Common myeloid progenitor, CD34-positive (primary cell): ENCODE data around the gene HOXB5.

ENCODE experiments used
- CTCF ChIA-PET: fragments of 350-600 bp; sonication (Branson Sonifier 250); formaldehyde crosslinking; loops from one replicate; lab custom pipeline; 2021; ENCODE audit warnings: antibody characterized with exemption; lab: Charles Lee
- POLR2A ChIA-PET: fragments of 350-600 bp; sonication (Branson Sonifier 250); formaldehyde crosslinking; loops from one replicate; lab custom pipeline; 2021; ENCODE audit warnings: antibody characterized with exemption; lab: Charles Lee
- DNase-seq, 3 donors: peaks; one replicate each; pipeline versions ENCODE4 v3.0.0 to v3.0.0-alpha.2; 2013
- H3K27ac ChIP-seq, 2 experiments: 1 replicate in 1 of 2; 2 replicates in 1 of 2; pipeline ENCODE4 v1.7.0; 2013; ENCODE audit warnings: inconsistent platforms in 2 of 2, low read length in 2 of 2, mild to moderate bottlenecking in 2 of 2, low read depth in 1 of 2, moderate library complexity in 1 of 2; ENCODE audit not compliant: severe bottlenecking in 2 of 2, insufficient read depth in 1 of 2, poor library complexity in 1 of 2
- H3K27me3 ChIP-seq, 5 experiments: replicated peaks in 2 of 5; 1 replicate in 3 of 5; 2 replicates in 2 of 5; pipeline versions ENCODE4 v1.6.1 to v1.7.0; 2013; ENCODE audit warnings: low read length in 4 of 5, mild to moderate bottlenecking in 2 of 5, moderate library complexity in 2 of 5, inconsistent platforms in 1 of 5; ENCODE audit not compliant: insufficient read depth in 5 of 5, control insufficient read depth in 4 of 5
- H3K36me3 ChIP-seq, 4 experiments: 1 replicate in 2 of 4; 2 replicates in 2 of 4; pipeline versions ENCODE4 v1.6.1 to v1.7.0; 2013; ENCODE audit warnings: low read length in 3 of 4, control low read depth in 1 of 4, mild to moderate bottlenecking in 1 of 4; ENCODE audit not compliant: control insufficient read depth in 4 of 4, insufficient read depth in 4 of 4
- H3K4me1 ChIP-seq, 4 experiments: 1 replicate in 3 of 4; 2 replicates in 1 of 4; pipeline versions ENCODE4 v1.6.1 to v1.7.1; 2013; ENCODE audit warnings: low read length in 3 of 4, mild to moderate bottlenecking in 3 of 4, control low read depth in 1 of 4, inconsistent platforms in 1 of 4, moderate library complexity in 1 of 4; ENCODE audit not compliant: control insufficient read depth in 4 of 4, insufficient read depth in 4 of 4; ENCODE audit errors: control extremely low read depth in 1 of 4
- H3K4me3 ChIP-seq, 7 experiments: 1 replicate in 4 of 7; 2 replicates in 3 of 7; pipeline versions ENCODE4 v1.5.1 to v1.7.0; 2013; ENCODE audit warnings: mild to moderate bottlenecking in 7 of 7, low read length in 6 of 7, moderate library complexity in 6 of 7, inconsistent platforms in 2 of 7, low read depth in 2 of 7, control low read depth in 1 of 7; ENCODE audit not compliant: insufficient read depth in 4 of 7, control insufficient read depth in 1 of 7; ENCODE audit errors: extremely low read depth in 1 of 7
- H3K9me3 ChIP-seq, 5 experiments: 1 replicate in 4 of 5; 2 replicates in 1 of 5; pipeline versions ENCODE4 v1.6.1 to v1.7.1; 2013; ENCODE audit warnings: low read length in 4 of 5, mild to moderate bottlenecking in 2 of 5, inconsistent platforms in 1 of 5, low read depth in 1 of 5, moderate library complexity in 1 of 5; ENCODE audit not compliant: control insufficient read depth in 4 of 5, insufficient read depth in 2 of 5; ENCODE audit errors: control extremely low read depth in 1 of 5
- WGBS: methylation state at CpG from one replicate; pipeline ENCODE4 v1.1.5; 2013; ENCODE audit not compliant: insufficient coverage; 5-methylcytosine and 5-hydroxymethylcytosine counted together

The HOXB5 gene

GRCh38 chr17:48615047-48615962 is 21.7 kb upstream of the HOXB5 start, which contains the start of gene HOXB8:
Gene HOXB8, minus strand, starts transcription at chr17:48615292. Its CDS starts 588 bp downstream, at chr17:48614704.
- peak within 1 kb of the TSS in 4 of 7 experiments; percentile 32 to 63 (median 56) for H3K4me3 ChIP-seq
- WGBS: 25% methylated on average over 6 of the region's 41 CpGs
- POLR2A ChIA-PET: interaction anchor here (0.6 kb wide), 1 partner anchor 584 kb away, joined by 4 read pairs; no protein-coding TSS in a partner anchor

DNA sequence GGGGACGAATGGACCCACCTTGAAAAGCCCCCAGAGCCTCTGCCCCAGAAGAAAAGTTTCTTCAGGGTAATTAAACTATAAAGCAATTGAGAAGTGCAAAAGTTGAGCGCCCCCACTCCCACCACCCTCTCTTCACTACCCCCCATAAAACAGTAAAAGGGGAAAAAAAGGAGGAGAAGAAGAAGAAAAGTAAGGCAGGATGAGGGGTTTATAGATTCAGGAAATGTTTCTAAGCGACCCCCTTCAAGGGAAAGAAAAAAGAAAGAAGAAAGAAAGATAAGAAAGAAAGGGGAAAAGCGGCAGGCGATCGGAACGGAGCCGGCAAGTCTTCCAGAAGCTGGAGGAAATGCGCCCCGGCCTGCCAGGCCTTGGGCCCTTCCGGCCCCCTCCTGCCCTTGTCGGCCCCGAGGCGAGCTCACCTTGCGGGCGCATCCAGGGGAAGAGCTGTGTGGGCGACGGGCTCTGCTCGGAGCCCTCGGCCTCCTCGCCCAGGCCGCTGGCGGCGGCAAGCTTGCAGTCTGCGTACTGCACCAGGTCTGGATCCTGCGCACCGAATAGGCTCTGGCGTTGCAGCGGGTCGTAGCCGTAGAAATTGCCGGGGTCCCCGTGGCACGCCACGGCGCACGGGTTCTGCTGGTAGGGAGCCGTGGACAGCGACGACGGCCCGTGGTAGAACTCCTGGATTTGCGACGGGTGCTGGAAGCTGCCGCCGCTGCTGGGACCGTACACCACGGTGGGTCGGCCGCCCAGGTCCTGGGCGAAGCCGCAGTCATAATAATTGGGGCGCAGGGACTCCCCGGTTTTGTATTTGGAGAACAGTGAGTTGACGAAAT is 20.5 kb upstream of the HOXB5 start:
- CTCF ChIA-PET: interaction anchor here (0.9 to 2.8 kb wide), 6 partner anchors 7 to 171 kb away, joined by 3 to 11 read pairs (median 8); partner anchors contain the start of genes HOXB5 and HOXB9
- peaks cover 0 to 63% (median 57%) of the 10 kb centered on the region in 4 experiments for H3K4me1 ChIP-seq
- POLR2A ChIA-PET: interaction anchor here (1.1 kb wide), 1 partner anchor 18 kb away, joined by 3 read pairs; no protein-coding TSS in a partner anchor

More at GRCh38 chr17:48615047-48615962, 21.7 kb upstream of the HOXB5 start, which contains the start of gene HOXB8:
- no peaks in the 10 kb centered on the region for H3K36me3 ChIP-seq
- CTCF ChIA-PET: interaction anchor here (0.9 to 2.8 kb wide), 10 partner anchors 8 to 534 kb away, joined by 3 to 11 read pairs (median 3); partner anchors contain the start of gene HOXB9
- no peak for DNase-seq
- no peaks in the 10 kb centered on the region for H3K9me3 ChIP-seq
- H3K4me1 ChIP-seq: peaks cover 0 to 63% (median 55%) of the 10 kb centered on the region in 4 experiments
- H3K27ac ChIP-seq: no peak within 1 kb of the TSS
- H3K27me3 ChIP-seq: peaks cover 14 to 99% (median 49%) of the 10 kb centered on the region in 5 experiments

GRCh38 chr17:48612854-48613691 is 19.5 kb upstream of the HOXB5 start:
- Histone ChIP-seq H3K4me3 (peak overlapping the region; percentile 21 to 85 (median 54)), H3K27ac (no peak overlapping the region), H3K36me3 (no peaks in the 10 kb centered on the region), H3K4me1 (peaks cover 0 to 55% (median 49%) of the 10 kb centered on the region in 4 experiments), H3K9me3 (no peaks in the 10 kb centered on the region), H3K27me3 (peaks cover 18 to 98% (median 61%) of the 10 kb centered on the region in 5 experiments)
- ChIA-PET CTCF (interaction anchor here (0.6 to 1.4 kb wide), 7 partner anchors 12 to 569 kb away, joined by 3 to 9 read pairs (median 4); no protein-coding TSS in a partner anchor), POLR2A (no interaction called here)
- peak in 2 of 3 donors; percentile 65 to 75 for DNase-seq
- 0% methylated on average over 38 of the region's 67 CpGs for WGBS

More for the DNA sequence above, 20.5 kb upstream of the HOXB5 start:
- H3K27ac ChIP-seq: no peak overlapping the region
- WGBS: 1% methylated on average over 47 of the region's 55 CpGs
- peak overlapping the region in 5 of 7 experiments; percentile 6 to 63 (median 51) for H3K4me3 ChIP-seq
- peak in 2 of 3 donors; percentile 62 to 67 for DNase-seq
- H3K36me3 ChIP-seq: no peaks in the 10 kb centered on the region
- H3K9me3 ChIP-seq: no peaks in the 10 kb centered on the region
- H3K27me3 ChIP-seq: peaks cover 14 to 99% (median 57%) of the 10 kb centered on the region in 5 experiments

DNA sequence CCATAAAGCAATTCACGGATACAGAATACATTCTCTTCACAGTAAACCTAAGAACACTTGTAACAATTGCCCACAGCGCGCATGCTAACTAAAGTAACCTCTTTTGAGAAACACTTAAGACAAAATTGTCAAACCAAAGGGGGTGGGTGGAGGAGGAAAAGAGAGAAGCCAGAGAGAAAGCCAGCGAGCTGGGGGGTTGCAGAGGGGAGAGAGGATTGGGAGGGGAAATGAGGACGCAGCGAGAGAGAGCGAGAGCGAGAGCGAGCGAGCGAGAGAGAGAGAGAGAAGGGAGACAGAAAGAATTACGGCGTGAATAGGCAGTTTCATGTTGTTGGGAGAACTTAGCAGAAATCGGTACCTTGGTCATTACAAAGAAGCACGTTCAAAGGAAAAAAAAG is 18.9 kb upstream of the HOXB5 start:
- Histone ChIP-seq H3K36me3 (no peaks in the 10 kb centered on the region), H3K27me3 (peaks cover 14 to 98% (median 55%) of the 10 kb centered on the region in 5 experiments), H3K9me3 (no peaks in the 10 kb centered on the region), H3K4me1 (peaks cover 0 to 49% (median 45%) of the 10 kb centered on the region in 4 experiments), H3K27ac (no peak overlapping the region), H3K4me3 (peak overlapping the region in 6 of 7 experiments; percentile 8 to 85 (median 58))
- CTCF ChIA-PET: interaction anchor here (0.9 to 1.4 kb wide), 5 partner anchors 13 to 170 kb away, joined by 4 to 9 read pairs (median 4); no protein-coding TSS in a partner anchor
- peak in 2 of 3 donors; percentile 69 to 78 for DNase-seq
- POLR2A ChIA-PET: no interaction called here
- WGBS: 0% methylated on average over 11 of the region's 15 CpGs

DNA sequence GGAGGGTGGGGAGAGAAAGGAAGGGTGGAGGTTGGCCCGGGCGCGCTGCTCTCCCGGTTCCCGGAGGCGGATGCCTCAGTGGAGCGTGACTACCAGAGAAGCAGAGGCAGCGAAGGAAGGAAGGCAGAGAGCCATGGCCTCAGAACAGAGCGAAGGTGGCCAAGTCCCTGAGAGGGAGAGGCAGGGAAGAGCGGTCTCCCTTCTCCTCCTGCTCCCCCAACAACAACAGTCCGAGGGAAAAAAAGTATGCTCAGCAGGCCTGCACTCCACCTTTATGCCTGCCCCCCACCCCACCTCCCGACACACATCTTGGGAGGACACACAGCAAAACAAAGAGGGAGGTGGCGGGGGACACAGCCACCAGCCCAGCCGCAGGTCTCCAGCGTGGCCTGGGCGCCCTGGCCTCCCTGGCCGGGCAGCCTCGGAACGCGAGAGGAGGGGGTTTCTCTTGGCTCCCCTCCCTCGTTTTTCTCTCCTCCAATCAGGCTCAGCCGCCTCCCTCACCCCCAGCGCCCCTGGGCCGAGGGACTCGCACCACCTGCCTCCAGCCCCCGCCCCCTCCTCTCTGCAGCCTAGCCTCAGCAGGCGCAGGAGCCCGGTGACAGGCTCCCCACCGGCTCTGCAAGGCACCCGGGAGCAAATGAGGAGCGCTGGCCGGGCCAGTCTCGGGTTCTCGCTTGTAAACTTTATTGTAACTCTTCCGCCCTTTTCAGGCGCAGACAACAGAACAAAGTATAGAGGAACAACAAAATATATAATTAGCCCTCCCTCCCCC is 18.3 kb upstream of the HOXB5 start:
- peaks cover 0 to 48% (median 45%) of the 10 kb centered on the region in 4 experiments for H3K4me1 ChIP-seq
- 1% methylated on average over 21 of the region's 36 CpGs for WGBS
- CTCF ChIA-PET: interaction anchor here (1.4 kb wide), 1 partner anchor 77 kb away, joined by 4 read pairs; no protein-coding TSS in a partner anchor

More for the DNA sequence above, 18.3 kb upstream of the HOXB5 start:
- Histone ChIP-seq H3K27me3 (peaks cover 14 to 98% (median 54%) of the 10 kb centered on the region in 5 experiments), H3K27ac (no peak overlapping the region), H3K9me3 (no peaks in the 10 kb centered on the region), H3K4me3 (peak overlapping the region in 6 of 7 experiments; percentile 27 to 85 (median 68)), H3K36me3 (no peaks in the 10 kb centered on the region)
- POLR2A ChIA-PET: no interaction called here
- DNase-seq: no peak
